Measurements from ENCODE around the gene CACNA2D2.

Gene CACNA2D2

DNA sequence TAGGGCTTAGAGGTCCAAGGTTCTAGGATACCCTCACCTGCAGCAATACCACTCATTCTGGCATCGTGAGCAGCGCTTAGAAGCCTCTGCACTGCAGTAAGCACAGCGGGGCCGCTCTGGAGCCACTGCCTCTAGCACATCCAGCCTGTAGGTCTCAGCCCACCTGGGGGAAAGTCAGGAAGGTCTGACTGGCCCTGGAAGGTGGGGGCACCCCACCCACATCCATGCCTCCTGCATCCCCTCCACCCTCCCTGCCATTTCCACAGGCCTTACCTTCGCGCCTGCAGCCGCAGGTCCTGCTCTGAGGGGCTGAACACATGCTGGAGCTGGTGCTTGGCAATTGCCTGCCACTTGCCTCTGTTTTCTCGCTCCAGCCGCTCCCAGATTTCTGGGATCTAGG, 161.9 kb downstream of the CACNA2D2 start:
- H3K4me3 ChIP-seq (ENCODE audit: low read depth in 1 of 2, low read length in 2 of 2): peak overlapping the region; percentile 66 to 78

DNA sequence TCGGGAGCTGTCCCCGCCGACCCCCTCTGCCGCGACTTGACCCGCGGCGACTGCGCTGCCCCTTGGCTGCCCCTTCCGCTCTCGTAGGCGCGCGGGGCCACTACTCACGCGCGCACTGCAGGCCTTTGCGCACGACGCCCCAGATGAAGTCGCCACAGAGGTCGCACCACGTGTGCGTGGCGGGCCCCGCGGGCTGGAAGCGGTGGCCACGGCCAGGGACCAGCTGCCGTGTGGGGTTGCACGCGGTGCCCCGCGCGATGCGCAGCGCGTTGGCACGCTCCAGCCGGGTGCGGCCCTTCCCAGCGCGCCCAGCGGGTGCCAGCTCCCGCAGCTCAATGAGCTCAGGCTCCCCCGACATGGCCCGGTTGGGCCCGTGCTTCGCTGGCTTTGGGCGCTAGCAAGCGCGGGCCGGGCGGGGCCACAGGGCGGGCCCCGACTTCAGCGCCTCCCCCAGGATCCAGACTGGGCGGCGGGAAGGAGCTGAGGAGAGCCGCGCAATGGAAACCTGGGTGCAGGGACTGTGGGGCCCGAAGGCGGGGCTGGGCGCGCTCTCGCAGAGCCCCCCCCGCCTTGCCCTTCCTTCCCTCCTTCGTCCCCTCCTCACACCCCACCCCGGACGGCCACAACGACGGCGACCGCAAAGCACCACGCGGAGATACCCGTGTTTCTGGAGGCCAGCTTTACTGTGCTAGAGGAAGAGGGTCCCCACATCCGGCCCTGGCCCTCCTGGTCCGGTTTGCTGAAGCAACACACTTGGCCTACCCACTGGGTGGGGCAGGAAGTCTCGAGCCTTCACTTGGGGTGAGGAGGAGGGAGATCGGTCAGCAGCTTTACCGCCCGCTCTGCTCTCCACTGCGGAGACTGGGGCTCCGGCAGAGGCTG, 162.7 kb downstream of the CACNA2D2 start, which contains the start of gene RASSF1:
RASSF1 (minus strand) TSS at position 389 of the 882 bp plus-strand sequence; CDS start at position 358, 31 bp downstream.
- no peaks in the 10 kb centered on the region for H3K36me3 ChIP-seq (ENCODE audit: control insufficient read depth in 1 of 2, insufficient read depth in 2 of 2, low read length in 2 of 2)
- H3K4me1 ChIP-seq (ENCODE audit: control insufficient read depth in 1 of 2, insufficient read depth in 2 of 2, low read length in 2 of 2): peaks cover 33 to 52% of the 10 kb centered on the region in 2 donors
- H3K4me3 ChIP-seq (ENCODE audit: low read depth in 1 of 2, low read length in 2 of 2): peak within 1 kb of the TSS; percentile 66 to 78
- no peaks in the 10 kb centered on the region for H3K9me3 ChIP-seq (ENCODE audit: control insufficient read depth in 1 of 2, low read length in 2 of 2)
- peak within 1 kb of the TSS; percentile 69 to 77 for H3K9ac ChIP-seq (ENCODE audit: low read depth in 1 of 2, low read length in 2 of 2)
- H3K27ac ChIP-seq (ENCODE audit: low read depth, low read length): peak within 1 kb of the TSS; percentile 75
- no peaks in the 10 kb centered on the region for H3K27me3 ChIP-seq (ENCODE audit: control insufficient read depth in 1 of 2, insufficient read depth in 2 of 2, low read length in 2 of 2)

More for the DNA sequence above, 161.9 kb downstream of the CACNA2D2 start:
- Histone ChIP-seq H3K4me1 (ENCODE audit: control insufficient read depth in 1 of 2, insufficient read depth in 2 of 2, low read length in 2 of 2) (peaks cover 29 to 46% of the 10 kb centered on the region in 2 donors), H3K9me3 (ENCODE audit: control insufficient read depth in 1 of 2, low read length in 2 of 2) (no peaks in the 10 kb centered on the region), H3K27ac (ENCODE audit: low read depth, low read length) (no peak overlapping the region), H3K27me3 (ENCODE audit: control insufficient read depth in 1 of 2, insufficient read depth in 2 of 2, low read length in 2 of 2) (no peaks in the 10 kb centered on the region), H3K9ac (ENCODE audit: low read depth in 1 of 2, low read length in 2 of 2) (peak overlapping the region in 1 of 2 donors; percentile 69), H3K36me3 (ENCODE audit: control insufficient read depth in 1 of 2, insufficient read depth in 2 of 2, low read length in 2 of 2) (no peaks in the 10 kb centered on the region)

GRCh38 chr3:50340147-50340447, 163.3 kb downstream of the CACNA2D2 start:
- H3K27me3 ChIP-seq (ENCODE audit: control insufficient read depth in 1 of 2, insufficient read depth in 2 of 2, low read length in 2 of 2): no peaks in the 10 kb centered on the region
- peak overlapping the region; percentile 66 to 78 for H3K4me3 ChIP-seq (ENCODE audit: low read depth in 1 of 2, low read length in 2 of 2)
- H3K9me3 ChIP-seq (ENCODE audit: control insufficient read depth in 1 of 2, low read length in 2 of 2): no peaks in the 10 kb centered on the region
- peak overlapping the region; percentile 69 to 77 for H3K9ac ChIP-seq (ENCODE audit: low read depth in 1 of 2, low read length in 2 of 2)
- peak overlapping the region; percentile 75 for H3K27ac ChIP-seq (ENCODE audit: low read depth, low read length)
- H3K36me3 ChIP-seq (ENCODE audit: control insufficient read depth in 1 of 2, insufficient read depth in 2 of 2, low read length in 2 of 2): no peaks in the 10 kb centered on the region
- H3K4me1 ChIP-seq (ENCODE audit: control insufficient read depth in 1 of 2, insufficient read depth in 2 of 2, low read length in 2 of 2): peaks cover 29 to 52% of the 10 kb centered on the region in 2 donors

GRCh38 chr3:50339485-50340146, 163.8 kb downstream of the CACNA2D2 start:
- Histone ChIP-seq H3K36me3 (ENCODE audit: control insufficient read depth in 1 of 2, insufficient read depth in 2 of 2, low read length in 2 of 2) (peaks cover 0 to under 1% of the 10 kb centered on the region in 2 donors), H3K9me3 (ENCODE audit: control insufficient read depth in 1 of 2, low read length in 2 of 2) (no peaks in the 10 kb centered on the region), H3K4me3 (ENCODE audit: low read depth in 1 of 2, low read length in 2 of 2) (peak overlapping the region; percentile 66 to 78), H3K27ac (ENCODE audit: low read depth, low read length) (peak overlapping the region; percentile 75), H3K4me1 (ENCODE audit: control insufficient read depth in 1 of 2, insufficient read depth in 2 of 2, low read length in 2 of 2) (peaks cover 30 to 52% of the 10 kb centered on the region in 2 donors), H3K27me3 (ENCODE audit: control insufficient read depth in 1 of 2, insufficient read depth in 2 of 2, low read length in 2 of 2) (no peaks in the 10 kb centered on the region), H3K9ac (ENCODE audit: low read depth in 1 of 2, low read length in 2 of 2) (peak overlapping the region; percentile 69 to 77)

DNA sequence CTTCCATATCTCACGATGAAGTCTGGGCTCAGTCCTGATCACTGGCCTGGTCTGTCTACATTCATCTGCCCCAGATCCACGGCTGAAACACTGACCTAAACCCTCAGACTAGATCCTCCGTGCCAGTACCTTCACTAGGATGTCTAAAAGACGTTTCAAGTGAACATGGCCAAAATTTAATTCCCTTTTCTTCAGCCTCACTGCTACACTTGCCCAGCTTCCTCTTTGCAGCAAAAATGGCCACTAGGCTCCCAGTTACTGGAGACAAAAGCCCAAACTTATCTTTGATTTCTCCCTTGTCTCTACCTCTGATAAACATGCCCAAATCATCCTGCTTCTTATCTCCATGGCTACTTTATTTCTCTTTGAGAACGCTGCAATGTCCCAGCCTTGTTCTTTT, 164.5 kb downstream of the CACNA2D2 start:
- Histone ChIP-seq H3K27ac (ENCODE audit: low read depth, low read length) (peak overlapping the region; percentile 3), H3K36me3 (ENCODE audit: control insufficient read depth in 1 of 2, insufficient read depth in 2 of 2, low read length in 2 of 2) (peaks cover 0 to 4% of the 10 kb centered on the region in 2 donors), H3K9me3 (ENCODE audit: control insufficient read depth in 1 of 2, low read length in 2 of 2) (no peaks in the 10 kb centered on the region), H3K9ac (ENCODE audit: low read depth in 1 of 2, low read length in 2 of 2) (peak overlapping the region; percentile 67 to 95), H3K27me3 (ENCODE audit: control insufficient read depth in 1 of 2, insufficient read depth in 2 of 2, low read length in 2 of 2) (no peaks in the 10 kb centered on the region), H3K4me1 (ENCODE audit: control insufficient read depth in 1 of 2, insufficient read depth in 2 of 2, low read length in 2 of 2) (peaks cover 35 to 58% of the 10 kb centered on the region in 2 donors), H3K4me3 (ENCODE audit: low read depth in 1 of 2, low read length in 2 of 2) (peak overlapping the region; percentile 21 to 81)

DNA sequence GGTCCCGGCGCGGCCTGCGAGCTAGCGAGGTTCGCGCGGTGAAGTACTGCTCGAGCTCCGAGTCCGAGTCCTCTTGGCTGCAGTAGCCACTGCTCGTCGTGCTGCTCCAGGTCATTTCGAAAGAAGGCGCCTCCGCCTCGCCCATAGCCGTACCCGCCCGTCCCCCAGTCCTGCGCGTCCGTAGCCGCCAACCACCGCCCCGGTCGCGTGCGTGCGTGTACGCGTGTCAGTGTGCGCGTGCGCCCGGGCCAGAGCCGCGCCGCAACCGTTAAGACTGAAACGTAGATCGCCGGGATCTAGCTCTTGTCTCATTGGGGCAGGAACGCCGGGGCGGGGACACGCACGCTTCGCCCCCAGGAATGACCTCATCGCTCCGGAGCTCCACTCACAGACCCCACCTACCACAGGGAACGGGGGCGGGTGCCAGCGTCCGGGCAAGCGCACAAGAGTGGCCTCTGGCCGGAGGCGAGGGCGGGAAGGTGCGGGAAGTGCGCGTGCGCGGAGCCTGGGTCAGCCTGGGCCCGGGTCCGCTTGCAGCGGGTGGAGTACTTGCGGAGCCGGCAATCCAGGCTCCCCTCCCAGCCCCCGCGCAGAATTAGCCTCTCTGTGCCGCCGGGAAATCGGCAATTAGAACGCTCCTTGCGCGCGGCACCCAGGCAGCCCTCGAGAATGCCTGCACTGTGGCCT, 166.1 kb downstream of the CACNA2D2 start:
- Histone ChIP-seq H3K27ac (ENCODE audit: low read depth, low read length) (peak overlapping the region; percentile 98), H3K9me3 (ENCODE audit: control insufficient read depth in 1 of 2, low read length in 2 of 2) (no peaks in the 10 kb centered on the region), H3K27me3 (ENCODE audit: control insufficient read depth in 1 of 2, insufficient read depth in 2 of 2, low read length in 2 of 2) (no peaks in the 10 kb centered on the region), H3K4me3 (ENCODE audit: low read depth in 1 of 2, low read length in 2 of 2) (peak overlapping the region; percentile 74 to 81), H3K4me1 (ENCODE audit: control insufficient read depth in 1 of 2, insufficient read depth in 2 of 2, low read length in 2 of 2) (peaks cover 37 to 63% of the 10 kb centered on the region in 2 donors), H3K36me3 (ENCODE audit: control insufficient read depth in 1 of 2, insufficient read depth in 2 of 2, low read length in 2 of 2) (peaks cover 0 to 11% of the 10 kb centered on the region in 2 donors), H3K9ac (ENCODE audit: low read depth in 1 of 2, low read length in 2 of 2) (peak overlapping the region; percentile 88 to 95)

- peak overlapping the region; percentile 98 for H3K27ac ChIP-seq (ENCODE audit: low read depth, low read length)
- H3K27me3 ChIP-seq (ENCODE audit: control insufficient read depth in 1 of 2, insufficient read depth in 2 of 2, low read length in 2 of 2): no peaks in the 10 kb centered on the region
- peak overlapping the region; percentile 74 to 81 for H3K4me3 ChIP-seq (ENCODE audit: low read depth in 1 of 2, low read length in 2 of 2)
- H3K36me3 ChIP-seq (ENCODE audit: control insufficient read depth in 1 of 2, insufficient read depth in 2 of 2, low read length in 2 of 2): peaks cover 4 to 18% of the 10 kb centered on the region in 2 donors
- peaks cover 37 to 63% of the 10 kb centered on the region in 2 donors for H3K4me1 ChIP-seq (ENCODE audit: control insufficient read depth in 1 of 2, insufficient read depth in 2 of 2, low read length in 2 of 2)
- H3K9me3 ChIP-seq (ENCODE audit: control insufficient read depth in 1 of 2, low read length in 2 of 2): no peaks in the 10 kb centered on the region
- H3K9ac ChIP-seq (ENCODE audit: low read depth in 1 of 2, low read length in 2 of 2): peak overlapping the region; percentile 88 to 95
Observed at GRCh38 chr3:50336452-50337174, 166.8 kb downstream of the CACNA2D2 start.

DNA sequence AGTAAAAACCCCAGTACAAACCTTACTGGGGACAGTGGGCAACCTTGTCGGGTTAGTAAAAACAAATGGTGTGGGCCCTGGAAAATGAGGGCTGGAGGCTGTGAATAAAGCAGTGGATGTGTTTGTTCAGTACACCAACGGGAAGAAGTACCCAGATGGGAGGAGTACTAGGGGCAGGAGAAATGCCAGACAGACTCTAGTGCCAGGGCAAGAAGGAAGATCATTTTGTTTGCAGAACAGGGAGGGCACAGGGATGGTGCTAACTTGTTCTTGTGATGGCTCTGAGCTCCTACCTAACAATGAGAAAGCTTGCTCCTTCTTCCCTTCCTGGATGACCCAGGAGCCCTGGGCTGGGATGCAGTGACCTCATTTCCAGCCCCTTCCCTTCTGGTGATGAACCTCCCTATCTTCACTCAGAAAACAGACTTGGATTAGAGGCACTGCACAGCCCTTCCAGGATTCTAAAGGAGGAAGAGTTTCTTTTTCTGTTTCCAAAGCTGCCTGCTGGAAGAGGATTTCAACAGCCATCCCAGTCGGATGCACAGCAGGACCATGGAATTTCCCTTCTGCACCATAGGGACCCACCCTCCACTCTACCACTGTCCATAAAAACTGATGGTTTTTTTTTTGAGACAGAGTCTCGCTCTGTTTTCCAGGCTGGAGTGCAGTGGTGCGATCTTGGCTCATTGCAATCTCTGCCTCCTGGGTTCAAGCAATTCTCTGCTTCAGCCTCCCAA, 168.9 kb downstream of the CACNA2D2 start:
- H3K4me1 ChIP-seq (ENCODE audit: control insufficient read depth in 1 of 2, insufficient read depth in 2 of 2, low read length in 2 of 2): peaks cover 23 to 45% of the 10 kb centered on the region in 2 donors
- H3K4me3 ChIP-seq (ENCODE audit: low read depth in 1 of 2, low read length in 2 of 2): no peak overlapping the region
- peak overlapping the region; percentile 5 to 38 for H3K9ac ChIP-seq (ENCODE audit: low read depth in 1 of 2, low read length in 2 of 2)
- no peaks in the 10 kb centered on the region for H3K9me3 ChIP-seq (ENCODE audit: control insufficient read depth in 1 of 2, low read length in 2 of 2)
- H3K36me3 ChIP-seq (ENCODE audit: control insufficient read depth in 1 of 2, insufficient read depth in 2 of 2, low read length in 2 of 2): peaks cover 25 to 38% of the 10 kb centered on the region in 2 donors
- no peaks in the 10 kb centered on the region for H3K27me3 ChIP-seq (ENCODE audit: control insufficient read depth in 1 of 2, insufficient read depth in 2 of 2, low read length in 2 of 2)
- peak overlapping the region; percentile 26 for H3K27ac ChIP-seq (ENCODE audit: low read depth, low read length)

- H3K27ac ChIP-seq (ENCODE audit: low read depth, low read length): peak overlapping the region; percentile 26
- no peaks in the 10 kb centered on the region for H3K27me3 ChIP-seq (ENCODE audit: control insufficient read depth in 1 of 2, insufficient read depth in 2 of 2, low read length in 2 of 2)
- no peak overlapping the region for H3K4me3 ChIP-seq (ENCODE audit: low read depth in 1 of 2, low read length in 2 of 2)
- peaks cover 23 to 44% of the 10 kb centered on the region in 2 donors for H3K4me1 ChIP-seq (ENCODE audit: control insufficient read depth in 1 of 2, insufficient read depth in 2 of 2, low read length in 2 of 2)
- no peaks in the 10 kb centered on the region for H3K9me3 ChIP-seq (ENCODE audit: control insufficient read depth in 1 of 2, low read length in 2 of 2)
- H3K9ac ChIP-seq (ENCODE audit: low read depth in 1 of 2, low read length in 2 of 2): peak overlapping the region; percentile 5 to 38
- peaks cover 25 to 41% of the 10 kb centered on the region in 2 donors for H3K36me3 ChIP-seq (ENCODE audit: control insufficient read depth in 1 of 2, insufficient read depth in 2 of 2, low read length in 2 of 2)
Observed at GRCh38 chr3:50333744-50334328, 169.6 kb downstream of the CACNA2D2 start.

Data from duodenal mucosa (tissue), 2 donors.